ENCODE results near the gene SLC25A45. TPM values are rescaled to one million over a fixed set of nuclear protein-coding genes. Genes with fewer than 3 reads are reported as not detected.
A peak's percentile ranks its signal among the peaks of the same experiment; 100 is the strongest.
"Not testable (repeated sequence)": the region's sequence is repeated elsewhere in the genome, so short reads cannot be mapped to it uniquely, and the experiment has no call there.

Gene SLC25A45
- polyA plus RNA-seq, 3 donors, result 5.0 to 6.0 (median 5.2) TPM

DNA sequence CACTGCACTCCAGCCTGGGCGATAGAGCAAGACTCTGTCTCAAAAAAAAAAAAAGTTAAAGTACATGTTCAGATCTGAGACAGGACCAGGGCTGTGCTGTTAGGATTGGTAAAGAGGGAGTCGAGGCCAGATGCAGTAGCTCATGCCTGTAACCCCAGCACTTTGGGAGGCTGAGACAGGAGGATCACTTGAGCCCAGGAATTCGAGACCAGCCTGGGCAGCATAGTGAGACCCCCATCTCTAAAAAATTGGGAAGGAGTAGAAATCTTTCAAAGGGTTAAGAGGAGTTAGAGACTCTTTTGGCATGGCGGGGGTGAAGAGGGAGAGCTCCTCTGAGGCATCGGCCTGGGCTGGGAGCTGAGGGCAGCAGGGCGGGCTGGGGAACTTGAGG, 11.8 kb downstream of the SLC25A45 start:
- DNase-seq (ENCODE audit: low read depth in 3 of 3, low spot score in 2 of 3), result no peak

DNA sequence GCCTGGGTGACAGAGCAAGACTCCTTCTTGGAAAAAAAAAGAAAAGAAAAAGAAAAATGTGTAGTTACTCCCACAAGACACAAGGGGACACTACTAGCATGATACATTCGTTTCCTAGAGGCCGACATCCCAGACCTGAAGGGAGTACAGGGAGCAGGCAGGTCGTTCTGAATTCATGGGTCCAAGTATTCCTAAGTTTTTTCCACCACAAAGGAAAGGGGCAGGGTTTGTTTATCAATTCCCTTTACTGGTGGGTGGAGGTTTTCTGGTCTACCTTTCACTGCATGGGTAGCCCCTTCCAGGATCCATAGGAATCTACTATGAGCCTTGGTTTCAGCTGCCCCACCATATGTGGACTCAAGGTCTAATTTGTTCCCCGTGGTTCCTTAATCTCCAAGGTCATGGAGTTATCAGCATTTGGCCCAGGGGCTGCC, 16.1 kb downstream of the SLC25A45 start:
- no peak for DNase-seq (ENCODE audit: low read depth in 3 of 3, low spot score in 2 of 3)

DNA sequence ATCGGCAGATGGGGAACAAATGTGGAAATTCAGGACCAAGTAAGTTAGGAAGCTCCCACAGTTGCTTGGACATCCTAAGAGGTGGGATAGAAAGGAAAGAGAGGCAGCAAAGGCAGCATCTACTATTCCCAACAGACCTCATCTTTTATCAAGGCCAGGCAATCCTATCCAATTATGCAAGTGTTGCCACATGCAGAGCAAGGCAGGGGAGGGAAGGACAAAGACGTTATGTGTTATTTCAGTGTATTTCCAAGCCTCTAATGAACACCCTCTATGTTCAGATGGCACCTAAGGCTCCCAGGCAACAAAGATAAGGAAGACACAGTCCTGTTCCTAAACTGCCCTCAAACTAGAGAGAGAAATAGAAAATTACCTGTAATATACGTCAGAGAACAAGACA, 18.7 kb downstream of the SLC25A45 start:
- no peak for DNase-seq (ENCODE audit: low read depth in 3 of 3, low spot score in 2 of 3)

DNA sequence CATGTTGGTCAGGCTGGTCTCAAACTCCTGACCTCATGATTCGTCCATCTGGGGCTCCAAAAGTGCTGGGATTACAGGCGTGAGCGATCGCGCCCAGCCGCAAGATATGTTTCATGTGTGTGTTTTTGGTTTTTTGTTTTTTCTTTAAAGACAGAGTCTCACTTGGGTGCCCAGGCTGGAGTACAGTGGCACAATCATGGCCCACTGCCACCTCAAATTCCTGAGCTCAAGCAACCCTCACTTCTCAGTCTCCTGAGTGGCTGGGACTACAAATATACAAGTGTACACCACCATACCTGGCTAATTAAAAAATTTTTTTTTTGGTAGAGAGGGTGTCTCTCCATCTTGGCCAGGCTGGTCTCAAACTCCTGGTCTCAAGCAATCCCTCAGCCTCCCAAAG, 19.5 kb downstream of the SLC25A45 start:
- no peak for DNase-seq (ENCODE audit: low read depth in 3 of 3, low spot score in 2 of 3)

DNA sequence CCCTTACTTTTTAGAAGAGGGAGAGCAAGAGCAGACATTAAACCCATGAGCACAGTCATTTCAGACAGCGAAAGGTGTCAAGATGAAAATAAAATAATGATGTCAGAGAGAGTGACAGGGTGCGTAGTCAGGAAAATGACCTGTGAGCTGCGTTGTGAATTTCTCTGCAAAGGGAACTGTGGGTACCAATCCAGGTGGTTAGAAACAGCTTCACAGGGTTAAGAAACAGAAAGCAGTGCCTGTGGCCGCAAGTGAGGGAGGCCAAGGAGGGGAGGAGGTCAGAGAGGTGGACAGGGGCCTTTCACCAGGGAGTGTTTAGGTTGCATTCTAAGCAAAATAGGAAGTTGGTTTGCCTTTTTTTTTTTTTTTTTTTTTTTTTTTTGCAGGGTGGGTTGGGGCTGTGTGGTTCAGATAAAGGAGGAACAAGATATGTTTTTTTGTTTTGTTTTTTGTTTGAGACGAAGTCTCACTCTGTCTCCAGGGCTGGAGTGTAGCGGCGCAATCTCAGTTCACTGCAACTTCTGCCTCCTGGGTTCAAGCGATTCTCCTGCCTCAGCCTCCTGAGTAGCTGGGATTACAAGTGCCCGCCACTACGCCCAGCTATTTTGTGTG, 20.0 kb downstream of the SLC25A45 start:
- DNase-seq (ENCODE audit: low read depth in 3 of 3, low spot score in 2 of 3), result no peak

DNA sequence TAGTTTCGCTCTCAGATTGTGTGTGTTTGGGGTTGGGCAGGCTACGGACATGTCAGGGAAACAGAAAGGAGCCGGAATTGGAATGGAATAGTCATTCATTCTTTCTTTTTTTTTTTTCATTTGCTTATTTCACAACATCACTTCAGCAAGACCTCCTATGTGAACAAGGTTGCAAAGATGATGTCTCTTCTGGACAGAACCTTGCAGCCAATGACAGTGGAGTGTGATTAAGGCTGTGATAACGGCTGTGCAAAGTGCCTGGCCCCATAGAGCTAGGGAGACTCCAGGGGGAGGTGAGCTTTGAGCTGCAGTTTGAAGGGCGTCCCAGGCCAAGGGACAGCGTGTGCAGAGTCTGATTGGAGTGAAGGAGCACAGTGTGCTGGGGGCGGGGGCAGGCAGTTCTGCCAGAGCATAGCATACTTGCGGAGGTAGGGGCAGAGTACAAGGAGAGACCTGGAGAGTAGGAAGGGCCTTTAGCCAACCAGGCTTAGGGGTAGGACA, 24.5 kb downstream of the SLC25A45 start:
- no peak for DNase-seq (ENCODE audit: low read depth in 3 of 3, low spot score in 2 of 3)

DNA sequence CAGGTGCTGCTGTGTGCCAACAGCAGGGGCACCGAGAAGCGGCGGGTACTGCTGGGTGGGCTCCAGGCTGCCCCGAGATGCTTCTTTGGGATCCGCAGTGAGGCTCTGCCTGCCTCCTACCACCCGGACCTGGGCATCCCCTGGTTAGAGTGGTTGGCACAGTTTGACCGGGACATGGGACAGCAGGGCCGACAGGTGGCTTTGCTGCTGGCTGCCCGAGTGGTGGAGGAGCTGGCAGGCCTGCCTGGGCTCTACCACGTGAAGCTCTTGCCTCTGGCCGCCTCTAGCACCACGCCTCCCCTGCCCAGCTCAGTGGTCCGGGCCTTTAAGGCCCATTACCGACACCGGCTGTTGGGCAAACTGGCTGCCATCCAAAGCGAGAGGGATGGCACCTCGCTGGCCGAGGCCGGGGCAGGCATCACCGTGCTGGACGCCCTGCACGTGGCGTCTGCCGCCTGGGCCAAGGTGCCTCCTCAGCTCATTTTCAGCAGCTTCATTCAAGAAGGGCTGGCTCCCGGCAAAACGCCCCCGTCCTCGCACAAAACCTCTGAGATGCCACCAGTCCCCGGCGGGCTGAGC, 26.0 kb downstream of the SLC25A45 start:
- no peak for DNase-seq (ENCODE audit: low read depth in 3 of 3, low spot score in 2 of 3)

DNA sequence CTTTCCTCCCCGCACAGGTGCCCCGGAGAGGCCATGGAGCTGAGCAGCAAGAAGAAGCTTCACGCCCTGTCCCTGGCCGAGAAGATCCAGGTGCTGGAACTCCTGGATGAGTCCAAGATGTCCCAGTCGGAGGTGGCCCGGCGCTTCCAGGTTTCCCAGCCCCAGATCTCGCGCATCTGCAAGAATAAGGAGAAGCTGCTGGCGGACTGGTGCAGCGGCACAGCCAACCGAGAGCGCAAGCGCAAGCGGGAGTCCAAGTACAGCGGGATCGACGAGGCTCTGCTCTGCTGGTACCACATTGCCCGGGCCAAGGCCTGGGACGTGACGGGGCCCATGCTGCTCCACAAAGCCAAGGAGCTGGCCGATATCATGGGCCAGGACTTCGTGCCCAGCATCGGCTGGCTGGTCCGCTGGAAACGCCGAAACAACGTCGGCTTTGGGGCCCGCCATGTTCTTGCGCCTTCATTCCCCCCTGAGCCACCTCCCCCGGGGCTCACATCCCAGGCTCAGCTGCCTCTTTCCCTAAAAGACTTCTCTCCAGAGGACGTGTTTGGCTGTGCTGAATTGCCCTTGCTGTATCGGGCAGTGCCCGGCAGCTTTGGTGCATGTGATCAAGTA, 26.6 kb downstream of the SLC25A45 start:
- DNase-seq (ENCODE audit: low read depth in 3 of 3, low spot score in 2 of 3), result no peak

DNA sequence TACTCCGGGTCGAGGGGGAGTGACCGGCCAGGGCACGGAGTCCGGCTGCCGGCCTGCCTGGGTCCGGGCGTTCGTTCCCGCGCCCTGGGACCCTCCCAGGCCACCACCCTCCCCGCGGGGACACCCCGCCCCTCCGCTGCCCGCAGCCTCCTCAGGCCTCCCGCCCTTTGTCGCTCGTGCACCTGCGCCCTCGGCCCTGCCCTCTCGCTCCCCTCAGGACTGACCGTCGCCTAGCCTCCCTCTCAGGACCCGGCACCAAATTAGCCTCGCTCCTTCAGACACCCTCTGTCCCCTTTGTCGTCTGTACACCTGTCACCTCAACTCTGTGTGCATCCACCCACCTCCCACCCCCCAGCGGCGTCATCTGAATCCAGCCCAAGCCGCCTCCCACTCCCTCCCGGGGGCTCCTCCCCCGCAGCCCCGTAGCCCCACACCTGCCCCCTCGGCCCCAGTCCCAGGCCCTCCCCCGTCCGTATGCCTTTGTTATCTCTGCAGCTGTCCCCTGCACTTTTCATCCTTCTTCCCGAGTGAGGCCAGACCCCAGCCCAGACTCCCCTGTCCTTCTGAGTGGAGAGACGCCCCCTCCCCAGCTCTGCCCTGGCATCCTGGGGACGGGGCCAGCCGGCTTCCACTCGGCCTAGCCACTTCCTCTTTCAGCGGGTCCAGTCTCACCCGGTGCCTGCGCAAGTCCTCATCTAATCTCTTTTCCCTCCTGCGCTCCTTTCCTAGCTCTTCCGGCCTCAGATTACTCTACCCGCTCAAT, 27.3 kb downstream of the SLC25A45 start:
- DNase-seq (ENCODE audit: low read depth in 3 of 3, low spot score in 2 of 3), result no peak

DNA sequence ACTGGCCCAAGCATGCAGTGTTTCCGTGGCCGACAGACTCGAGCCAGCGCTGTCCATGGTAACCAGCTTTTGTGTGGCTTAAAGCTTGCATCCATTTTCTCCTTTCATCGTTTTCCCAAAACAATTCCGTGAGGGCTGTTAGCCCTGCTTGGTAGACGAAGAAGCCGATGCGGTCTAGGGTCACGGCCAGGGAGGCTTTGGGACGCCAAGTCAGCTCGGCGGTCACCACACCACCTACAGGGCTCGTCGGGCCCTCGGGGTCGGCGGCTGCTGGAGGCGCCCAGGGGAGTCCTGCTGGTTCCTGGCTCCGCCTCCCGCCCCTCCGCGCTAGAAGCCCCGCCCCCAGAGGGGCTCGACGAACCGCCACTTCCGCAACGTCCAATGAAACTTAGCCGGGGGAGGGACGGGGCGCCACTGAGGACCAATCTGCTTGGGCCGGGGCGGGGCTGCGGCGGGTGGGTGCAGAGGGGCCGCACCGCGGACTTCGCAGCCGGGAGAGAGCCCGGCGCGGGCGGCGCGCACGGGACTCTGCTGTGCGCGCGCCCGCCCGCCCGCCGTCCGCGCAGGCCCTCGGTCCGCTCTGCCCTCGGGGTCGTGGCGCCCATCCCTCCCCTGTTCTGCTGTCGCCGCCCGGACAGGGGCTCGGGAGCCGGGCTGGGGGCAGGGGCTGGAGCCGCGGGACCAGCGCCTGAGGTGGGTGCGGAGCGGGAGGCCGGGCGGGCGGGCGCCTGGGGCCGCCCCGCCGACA, 28.0 kb downstream of the SLC25A45 start, which contains the start of gene TIGD3:
Gene TIGD3 (plus strand): TSS at position 487 of the 748 bp plus-strand sequence. CDS start 1,058 bp downstream, outside the sequence.
- peak; percentile 89 to 95 (median 91) for DNase-seq (ENCODE audit: low read depth in 3 of 3, low spot score in 2 of 3)

DNA sequence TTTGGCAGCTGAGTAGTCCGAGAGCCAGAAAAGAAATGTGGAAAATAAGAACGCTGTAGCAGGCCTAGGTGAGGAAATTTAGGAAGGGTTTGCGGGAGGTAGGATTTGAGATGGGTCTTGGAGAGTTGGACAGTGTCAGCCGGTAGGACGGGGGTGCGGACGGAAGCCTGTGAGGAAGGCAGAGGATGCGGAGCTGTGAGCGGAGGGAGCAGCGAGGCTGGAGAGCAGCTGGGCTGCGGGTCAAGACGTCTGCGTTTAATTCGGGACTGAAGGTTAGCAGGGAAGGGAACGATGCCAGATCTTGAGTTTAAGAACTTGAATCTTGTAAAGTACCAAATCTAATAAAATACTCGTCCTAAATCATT, 28.6 kb downstream of the SLC25A45 start:
- DNase-seq (ENCODE audit: low read depth in 3 of 3, low spot score in 2 of 3), result no peak

DNA sequence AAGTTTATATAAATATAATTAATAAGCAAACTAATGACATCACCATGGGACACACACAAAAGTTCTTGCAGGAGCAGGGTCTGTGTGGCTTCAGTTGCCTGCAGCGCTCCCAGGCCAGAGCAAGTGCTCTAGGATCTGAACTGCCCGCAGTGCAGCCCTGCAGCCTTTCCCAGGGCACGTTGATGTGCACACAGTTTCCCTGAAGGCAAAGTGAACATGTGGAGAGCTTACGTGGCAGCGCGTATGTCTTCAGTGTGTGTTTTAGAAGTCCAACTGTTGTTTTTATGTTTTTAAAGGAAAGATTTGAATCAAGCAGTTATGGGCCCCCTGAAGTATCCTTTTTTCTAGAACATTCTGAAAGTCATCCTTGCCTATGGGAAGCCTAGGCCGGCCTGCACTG, 29.1 kb downstream of the SLC25A45 start:
- DNase-seq (ENCODE audit: low read depth in 3 of 3, low spot score in 2 of 3), result no peak

DNA sequence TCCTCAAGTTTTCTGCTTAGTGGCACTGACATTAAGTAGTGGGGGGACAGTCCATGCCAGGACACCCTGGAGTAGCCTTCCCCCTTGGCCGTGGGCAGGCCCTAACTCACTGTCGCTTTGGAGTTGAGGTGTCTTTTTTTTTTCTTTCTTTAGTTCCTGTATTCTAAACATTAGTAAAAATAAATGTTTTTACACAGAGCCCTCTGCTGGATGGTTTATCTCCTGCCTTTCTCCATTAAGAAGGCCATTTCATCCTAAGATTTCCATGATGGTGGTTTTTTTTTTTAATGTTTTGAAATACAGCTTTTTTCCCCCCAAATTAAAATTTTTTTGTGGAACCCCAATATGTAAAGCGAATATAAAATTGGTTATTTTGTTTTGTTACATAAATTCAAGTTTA, 29.7 kb downstream of the SLC25A45 start:
- DNase-seq (ENCODE audit: low read depth in 3 of 3, low spot score in 2 of 3), result no peak

DNA sequence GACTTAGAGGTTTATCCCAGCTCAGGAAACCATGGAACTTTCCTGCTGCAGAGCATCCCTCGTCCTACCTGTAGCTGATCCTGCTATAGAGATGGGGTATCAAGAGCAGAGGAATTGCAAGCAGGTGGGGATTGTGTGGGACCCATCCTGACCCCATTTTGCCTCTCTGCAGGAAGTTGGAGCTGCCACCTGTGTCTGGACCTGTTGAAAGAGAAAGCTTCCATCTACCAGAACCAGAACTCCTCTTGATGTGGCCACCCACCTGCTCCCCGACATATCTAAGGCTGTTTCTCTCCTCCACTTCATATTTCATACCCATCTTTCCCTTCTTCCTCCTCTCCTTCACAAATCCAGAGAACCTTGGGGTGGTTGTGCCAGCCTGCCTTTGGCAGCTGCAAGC, 30.9 kb downstream of the SLC25A45 start:
- no peak for DNase-seq (ENCODE audit: low read depth in 3 of 3, low spot score in 2 of 3)

DNA sequence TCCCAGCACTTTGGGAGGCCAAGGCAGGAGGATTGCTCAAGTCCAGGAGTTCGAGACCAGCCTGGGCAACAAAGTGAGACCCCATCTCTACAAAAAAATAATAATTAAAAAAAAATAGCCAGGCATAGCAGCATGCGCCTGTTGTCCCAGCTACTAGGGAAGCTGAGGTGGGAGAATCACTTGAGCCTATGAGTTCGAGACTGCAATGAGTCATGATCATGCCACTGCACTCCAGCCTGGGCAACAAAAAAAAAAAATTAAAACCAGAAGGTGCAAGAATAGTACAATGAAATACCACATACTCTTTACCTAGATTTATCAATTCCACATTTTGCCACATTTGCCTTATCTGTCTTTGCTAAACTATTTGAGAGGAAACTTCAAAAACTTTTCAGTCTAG, 40.6 kb downstream of the SLC25A45 start:
- DNase-seq (ENCODE audit: low read depth in 3 of 3, low spot score in 2 of 3), result no peak

DNA sequence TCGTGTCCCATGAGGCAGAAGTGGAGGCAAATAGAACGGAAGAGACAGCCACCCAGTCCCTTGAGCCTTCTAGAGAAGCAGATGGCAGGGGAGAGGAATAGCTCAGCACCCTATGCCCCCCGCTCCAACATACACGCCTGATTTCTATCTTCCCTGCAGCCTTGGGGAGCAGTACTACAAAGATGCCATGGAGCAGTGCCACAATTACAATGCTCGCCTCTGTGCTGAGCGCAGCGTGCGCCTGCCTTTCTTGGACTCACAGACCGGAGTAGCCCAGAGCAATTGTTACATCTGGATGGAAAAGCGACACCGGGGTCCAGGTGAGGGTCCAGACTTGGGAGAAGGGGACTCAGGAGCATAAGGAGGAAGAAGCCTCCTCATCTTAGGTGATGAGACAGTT, 42.2 kb downstream of the SLC25A45 start:
- no peak for DNase-seq (ENCODE audit: low read depth in 3 of 3, low spot score in 2 of 3)

DNA sequence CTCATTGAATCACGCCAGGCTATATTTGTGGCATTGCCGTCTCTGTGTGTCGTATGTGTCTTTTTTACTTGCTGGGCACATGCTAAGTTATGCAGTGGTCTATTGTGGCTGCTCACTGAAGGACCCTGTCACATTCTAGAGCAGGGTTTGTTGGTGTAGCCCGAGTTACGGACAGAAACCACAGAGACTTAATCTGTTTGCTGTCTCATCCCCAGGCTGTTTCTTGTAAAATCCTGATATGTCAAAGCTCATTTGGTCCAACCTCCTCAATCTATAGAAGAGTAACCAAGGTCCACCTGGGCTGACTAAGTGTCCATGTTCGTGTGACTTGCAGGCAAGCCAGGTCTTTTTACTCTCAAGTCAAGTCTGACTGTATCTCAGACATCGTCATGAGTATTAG, 43.8 kb downstream of the SLC25A45 start:
- DNase-seq (ENCODE audit: low read depth in 3 of 3, low spot score in 2 of 3), result no peak

DNA sequence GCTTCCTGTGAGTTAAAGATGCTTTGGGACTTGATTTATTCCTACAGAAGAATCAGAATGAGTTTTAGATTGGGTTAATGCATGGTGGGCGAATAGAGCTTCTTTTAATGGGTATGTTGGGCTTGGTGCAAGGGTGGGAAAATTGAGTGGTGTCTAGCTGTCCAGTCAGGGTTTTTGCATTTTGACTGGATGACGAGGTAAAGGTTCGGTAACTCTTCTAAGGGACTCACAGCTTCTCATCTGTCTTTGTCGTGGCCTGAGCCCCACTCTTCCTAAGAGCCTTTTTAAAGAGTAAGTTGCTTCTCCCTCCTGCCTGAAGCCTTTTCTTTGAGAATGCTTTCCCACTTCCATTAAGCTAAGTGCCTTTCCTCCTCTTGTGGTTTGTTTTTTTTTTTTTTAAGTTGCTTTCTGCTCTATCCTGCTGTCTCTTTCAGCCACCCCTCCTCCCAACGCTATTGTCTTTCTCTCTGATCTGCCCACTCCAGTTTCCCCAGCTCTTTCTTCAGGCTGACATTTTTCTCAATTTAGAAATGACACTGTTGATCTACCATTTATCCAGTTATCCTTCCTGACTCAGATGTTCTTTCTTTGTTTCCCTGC, 47.6 kb downstream of the SLC25A45 start:
- no peak for DNase-seq (ENCODE audit: low read depth in 3 of 3, low spot score in 2 of 3)

DNA sequence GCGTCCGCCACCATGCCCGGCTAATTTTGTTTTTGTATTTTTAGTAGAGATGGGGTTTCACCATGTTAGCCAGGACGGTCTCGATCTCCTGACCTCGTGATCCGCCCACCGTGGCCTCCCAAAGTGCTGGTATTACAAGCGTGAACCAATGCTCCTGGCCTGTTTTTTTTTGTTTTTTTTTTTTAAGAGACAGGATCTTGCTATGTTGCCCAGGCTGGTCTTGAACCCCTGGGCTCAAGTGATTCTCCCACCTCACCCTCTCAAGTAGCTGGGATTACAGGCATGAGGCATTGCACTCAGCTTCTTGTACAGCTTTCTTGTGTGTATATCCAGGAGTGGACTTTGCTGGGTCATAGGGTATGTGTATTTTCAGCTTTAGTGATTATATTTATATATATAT, 49.9 kb downstream of the SLC25A45 start:
- DNase-seq (ENCODE audit: low read depth in 3 of 3, low spot score in 2 of 3), result not testable (repeated sequence)

DNA sequence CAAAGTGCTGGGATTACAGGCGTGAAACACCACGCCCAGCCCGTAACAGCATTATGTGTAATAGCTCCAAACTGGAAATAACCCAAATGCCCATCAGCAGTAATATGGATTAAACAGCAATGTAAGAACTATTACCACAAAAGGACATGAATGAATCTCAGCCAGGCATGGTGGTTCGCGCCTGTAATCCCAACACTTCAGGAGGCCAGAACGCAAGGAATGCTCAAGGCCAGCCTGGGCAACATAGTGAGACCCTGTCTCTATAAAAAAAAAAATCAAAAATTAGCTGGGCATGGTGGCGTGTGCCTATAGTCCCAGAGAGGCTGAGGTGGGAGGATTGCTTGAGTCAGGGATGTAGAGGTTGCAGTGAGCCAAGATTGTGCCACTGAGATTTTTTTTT, 51.9 kb downstream of the SLC25A45 start:
- no peak for DNase-seq (ENCODE audit: low read depth in 3 of 3, low spot score in 2 of 3)

All from right renal cortex interstitium (tissue), 3 donors.